Epidermal melanocyte (primary cell): ENCODE results near the gene MARK3.

Experiments used
- DNase-seq: peaks from one replicate; pipeline ENCODE4 v3.0.0; 2011; ENCODE audit warnings: low spot score; ENCODE audit not compliant: insufficient read length

Gene MARK3

DNA sequence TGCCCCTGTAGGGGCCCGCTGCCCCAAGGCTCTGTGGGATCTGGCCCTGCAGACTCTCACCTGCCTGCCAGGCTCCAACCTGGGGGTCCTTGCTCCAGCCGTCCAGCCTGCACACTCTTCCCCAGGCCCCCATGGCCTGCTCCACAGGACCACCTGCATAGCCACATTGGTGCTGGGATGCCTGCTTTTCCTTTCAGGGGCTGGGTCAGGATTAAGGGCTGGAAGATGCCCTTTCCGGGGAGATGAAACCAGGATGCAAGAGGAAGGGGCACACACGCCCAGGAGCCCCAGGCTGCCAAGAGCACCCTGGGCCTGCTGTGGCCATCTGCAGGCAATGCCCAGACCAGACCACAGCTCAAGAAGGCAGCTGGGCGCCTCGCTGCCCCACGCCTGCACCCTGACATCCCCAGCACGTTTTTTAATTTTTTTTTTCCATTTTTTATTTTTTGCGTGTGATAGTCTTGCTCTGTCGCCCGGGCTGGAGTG lies 162.3 kb downstream of the MARK3 start:
- no peak for DNase-seq

DNA sequence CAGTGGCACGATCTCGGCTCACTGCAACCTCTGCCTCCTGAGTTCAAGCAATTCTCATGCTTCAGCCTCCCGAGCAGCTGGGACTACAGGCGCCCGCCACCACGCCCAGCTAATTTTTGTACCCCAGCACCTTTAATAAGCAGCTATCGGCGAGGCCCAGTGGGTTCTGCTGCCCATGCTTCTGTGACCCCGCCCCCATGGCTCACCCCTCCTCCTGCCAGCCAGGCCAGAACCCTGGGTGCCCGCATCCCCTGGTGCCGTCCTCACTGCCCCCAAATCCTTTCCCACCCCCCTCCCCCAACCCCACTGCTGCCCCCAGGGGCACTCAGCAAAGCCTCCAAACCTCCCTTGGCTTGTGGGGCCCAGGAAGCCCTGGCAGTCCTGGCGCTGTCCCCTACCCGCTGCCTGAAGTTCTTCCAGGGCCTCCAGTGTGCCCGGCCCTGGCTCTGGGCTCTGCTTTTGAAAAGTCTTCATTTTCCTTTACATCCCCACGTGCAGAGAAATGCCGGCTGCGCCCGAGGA lies 162.8 kb downstream of the MARK3 start:
- DNase-seq: no peak

DNA sequence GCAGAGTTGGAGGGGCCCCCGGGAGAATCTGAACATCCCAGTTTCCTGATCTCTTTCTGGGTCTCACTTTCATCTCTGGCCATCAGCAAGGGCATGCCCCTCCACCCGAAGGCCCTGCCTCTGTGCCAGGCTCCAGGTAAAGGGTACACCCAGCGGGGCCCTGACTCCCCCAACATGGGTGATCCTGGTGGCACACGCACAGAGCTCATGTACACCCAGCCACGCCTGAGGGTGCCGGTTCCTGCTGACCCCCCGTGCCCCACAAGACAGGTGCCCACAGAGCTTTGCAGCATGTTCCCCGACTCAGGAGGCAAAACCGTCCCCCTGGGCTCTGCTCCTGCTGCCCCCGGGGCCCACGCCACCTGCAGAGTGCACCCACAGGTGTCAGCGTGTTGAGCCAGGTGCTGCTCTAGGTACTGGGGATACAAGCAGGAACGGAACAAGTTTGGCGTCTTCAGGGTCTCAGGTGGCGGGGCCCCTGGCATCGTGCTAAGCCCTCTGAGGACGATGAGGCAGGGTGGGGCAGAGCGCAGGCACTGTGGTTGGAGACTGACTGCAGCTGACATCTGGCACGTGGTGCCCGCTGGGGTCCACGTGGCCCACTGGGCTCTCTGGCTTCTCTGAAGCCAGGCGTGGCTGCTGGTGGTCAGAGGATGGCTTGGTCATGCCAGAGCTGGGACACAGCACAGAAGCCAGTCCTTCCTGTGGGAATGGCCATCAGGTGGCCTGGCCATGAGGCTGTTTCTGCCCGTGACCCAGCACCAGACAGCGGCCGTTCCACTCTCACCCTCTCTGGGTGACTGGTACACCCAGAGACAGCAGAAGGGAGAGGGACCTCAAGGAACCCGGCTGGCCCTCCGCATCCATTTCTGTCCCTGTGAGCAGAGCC lies 163.5 kb downstream of the MARK3 start:
- no peak for DNase-seq

- DNase-seq: no peak
These were observed 164.4 kb downstream of the MARK3 start for GRCh38 chr14:103549361-103550311.

- no peak for DNase-seq
These were observed 165.5 kb downstream of the MARK3 start for GRCh38 chr14:103550451-103551337.

GRCh38 chr14:103551338-103551762 lies 166.1 kb downstream of the MARK3 start:
- DNase-seq: no peak

DNA sequence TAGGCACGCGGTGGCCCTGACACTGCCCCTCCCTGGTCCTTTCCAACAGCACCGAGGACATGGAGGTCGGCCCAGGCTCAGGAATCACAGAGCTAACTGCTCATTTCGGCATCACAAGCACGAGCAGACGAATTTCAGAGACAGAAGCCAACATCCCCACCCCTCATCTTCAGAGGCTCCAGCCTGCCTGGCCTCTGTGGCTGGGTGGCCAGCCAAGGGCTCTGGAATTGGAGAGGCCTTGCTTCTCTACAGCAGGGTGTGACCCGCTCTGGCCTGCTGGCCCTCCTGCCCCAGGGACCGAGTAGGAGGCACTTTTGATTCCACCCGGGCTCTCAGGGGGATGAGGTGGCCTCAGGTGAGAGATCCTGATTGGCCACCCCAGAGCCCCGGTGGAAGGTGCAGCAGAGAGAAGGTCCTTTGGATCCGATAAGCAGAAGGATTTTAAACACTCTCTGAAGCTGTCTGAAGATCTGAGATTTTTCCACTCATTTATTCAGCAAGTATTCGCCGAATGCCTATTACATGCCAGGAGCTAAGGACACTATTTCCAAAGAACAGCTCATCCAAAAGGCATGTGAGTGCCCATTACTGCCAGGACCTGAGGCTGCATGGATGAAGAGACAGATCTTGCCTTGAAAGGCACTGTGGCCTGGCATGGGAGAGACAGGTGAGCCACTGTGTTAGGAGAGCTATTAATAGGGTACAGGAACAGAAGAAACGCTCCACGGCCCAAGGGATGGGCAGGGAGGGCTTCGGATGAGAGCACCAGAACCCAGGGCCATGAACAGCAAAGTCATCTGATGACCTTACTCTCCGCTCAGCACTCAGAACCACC lies 167.0 kb downstream of the MARK3 start:
- no peak for DNase-seq

DNA sequence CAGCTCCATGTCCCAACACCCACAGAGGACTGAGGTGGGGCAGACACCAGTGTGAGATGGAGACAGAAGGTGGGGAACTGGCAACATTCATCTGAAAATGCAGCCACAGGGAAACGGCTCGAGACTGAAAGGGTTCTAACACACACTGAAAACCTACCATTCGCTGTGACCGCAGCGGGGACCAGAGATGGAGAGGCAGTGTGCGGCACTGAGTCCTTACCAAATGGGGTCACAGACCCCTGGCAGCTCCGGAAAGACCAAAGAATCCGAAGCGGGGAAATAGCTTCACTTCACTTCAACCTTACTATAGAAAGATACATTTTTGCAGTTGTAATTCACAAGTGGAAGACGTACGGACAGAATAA lies 167.6 kb downstream of the MARK3 start:
- no peak for DNase-seq
